ENCODE data around the gene NCOR2. TPM values are rescaled to one million over a fixed set of nuclear protein-coding genes. Genes with fewer than 3 reads are reported as not detected.
A peak's percentile ranks its signal among the peaks of the same experiment; 100 is the strongest.

NCOR2 gene
- total RNA-seq, 2 donors from 2014 or later, result 185 to 207 TPM

DNA sequence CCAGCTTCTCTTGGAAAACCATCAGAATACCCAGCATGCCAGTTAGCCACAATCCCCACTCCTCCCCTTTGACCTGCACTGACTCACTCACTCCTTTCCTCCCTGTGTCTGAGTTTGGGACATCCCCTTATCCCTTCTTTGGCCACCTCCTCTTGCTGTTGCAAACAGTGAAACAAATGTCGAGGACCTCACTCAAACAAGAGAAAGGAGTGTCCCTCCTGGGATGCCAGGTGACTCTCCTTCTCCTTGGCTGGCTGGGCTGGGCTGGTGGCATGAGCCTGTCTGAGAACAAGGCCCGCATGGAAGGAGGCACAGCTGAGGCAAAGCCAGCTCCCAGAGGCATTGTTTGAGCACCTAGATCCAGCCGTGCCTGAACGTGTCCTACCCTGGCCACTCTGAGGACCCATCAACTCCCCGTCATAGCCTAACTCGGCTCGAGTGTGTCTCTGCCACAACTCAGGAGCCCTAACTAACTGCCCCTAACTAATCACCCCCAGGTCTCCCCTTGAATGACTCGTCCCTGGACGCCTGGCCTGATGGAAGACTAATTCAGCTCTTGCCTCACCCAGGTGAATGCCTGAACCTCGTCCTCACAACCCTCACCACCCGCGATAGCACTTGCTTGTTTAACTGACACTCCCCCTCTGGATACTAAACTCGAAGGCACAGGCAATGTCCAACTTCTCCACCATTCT, 43.0 kb downstream of the NCOR2 start:
- peaks cover 5% of the 10 kb centered on the region for H3K36me3 ChIP-seq (ENCODE audit: control insufficient read depth, insufficient read depth, low read length)
- H3K9ac ChIP-seq (ENCODE audit: extremely low read depth, low read length, poor library complexity, severe bottlenecking), result no peak overlapping the region
- peaks cover 8% of the 10 kb centered on the region for H3K36me3 Mint-ChIP-seq (ENCODE audit: low read depth)
- WGBS, 2 experiments (ENCODE audit: insufficient coverage in 1 of 2, insufficient read length in 1 of 2), result 90 to 92% methylated on average over 8 to 13 of the region's 13 CpGs
- peaks cover under 1% of the 10 kb centered on the region for H3K4me1 Mint-ChIP-seq
- peaks cover under 1% of the 10 kb centered on the region for H3K9me3 Mint-ChIP-seq
- H3K9me3 ChIP-seq (ENCODE audit: control insufficient read depth, low read length), result no peaks in the 10 kb centered on the region
- peak overlapping the region; percentile 45 for H3K27ac Mint-ChIP-seq
- H3K27me3 Mint-ChIP-seq (ENCODE audit: insufficient read depth), result no peaks in the 10 kb centered on the region
- no peak overlapping the region for H3K4me3 Mint-ChIP-seq
- TF ChIP-seq, protein P1, sequence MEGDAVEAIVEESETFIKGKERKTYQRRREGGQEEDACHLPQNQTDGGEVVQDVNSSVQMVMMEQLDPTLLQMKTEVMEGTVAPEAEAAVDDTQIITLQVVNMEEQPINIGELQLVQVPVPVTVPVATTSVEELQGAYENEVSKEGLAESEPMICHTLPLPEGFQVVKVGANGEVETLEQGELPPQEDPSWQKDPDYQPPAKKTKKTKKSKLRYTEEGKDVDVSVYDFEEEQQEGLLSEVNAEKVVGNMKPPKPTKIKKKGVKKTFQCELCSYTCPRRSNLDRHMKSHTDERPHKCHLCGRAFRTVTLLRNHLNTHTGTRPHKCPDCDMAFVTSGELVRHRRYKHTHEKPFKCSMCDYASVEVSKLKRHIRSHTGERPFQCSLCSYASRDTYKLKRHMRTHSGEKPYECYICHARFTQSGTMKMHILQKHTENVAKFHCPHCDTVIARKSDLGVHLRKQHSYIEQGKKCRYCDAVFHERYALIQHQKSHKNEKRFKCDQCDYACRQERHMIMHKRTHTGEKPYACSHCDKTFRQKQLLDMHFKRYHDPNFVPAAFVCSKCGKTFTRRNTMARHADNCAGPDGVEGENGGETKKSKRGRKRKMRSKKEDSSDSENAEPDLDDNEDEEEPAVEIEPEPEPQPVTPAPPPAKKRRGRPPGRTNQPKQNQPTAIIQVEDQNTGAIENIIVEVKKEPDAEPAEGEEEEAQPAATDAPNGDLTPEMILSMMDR (conservative IDR thresholded peaks at IDR 0.05), result no peak
- H3K27ac ChIP-seq (ENCODE audit: low read depth, low read length), result no peak overlapping the region
- no peaks in the 10 kb centered on the region for H3K27me3 ChIP-seq (ENCODE audit: control insufficient read depth, insufficient read depth, low read length, poor library complexity, severe bottlenecking)
- H3K4me3 ChIP-seq (ENCODE audit: low read length), result no peak overlapping the region
- no peak for DNase-seq
- H3K4me1 ChIP-seq (ENCODE audit: control insufficient read depth, insufficient read depth, low read length), result no peaks in the 10 kb centered on the region

DNA sequence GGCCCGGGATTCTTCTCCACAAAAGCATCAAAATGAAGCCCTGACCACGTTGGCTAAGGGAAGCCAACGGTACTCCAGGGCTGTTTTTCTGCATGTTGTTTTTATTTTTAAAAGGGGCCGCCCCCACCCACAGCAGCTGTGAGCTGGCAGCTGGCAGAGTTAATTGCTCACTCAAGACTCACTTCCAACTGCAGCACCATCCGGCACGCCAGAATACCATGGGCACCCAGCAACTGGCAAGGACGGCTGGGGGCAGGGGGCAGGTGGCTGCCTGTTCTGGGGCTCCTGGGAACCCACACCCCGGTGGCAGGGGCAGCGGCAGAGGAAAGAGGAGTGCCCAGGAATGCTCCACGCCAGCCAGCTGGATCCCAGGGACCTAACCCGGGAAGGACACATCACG, 44.3 kb downstream of the NCOR2 start:
- Mint-ChIP-seq H3K4me1 (peaks cover 10% of the 10 kb centered on the region), H3K4me3 (no peak overlapping the region), H3K36me3 (ENCODE audit: low read depth) (peaks cover 7% of the 10 kb centered on the region), H3K27me3 (ENCODE audit: insufficient read depth) (no peaks in the 10 kb centered on the region), H3K27ac (no peak overlapping the region), H3K9me3 (no peaks in the 10 kb centered on the region)
- H3K9me3 ChIP-seq (ENCODE audit: control insufficient read depth, low read length), result no peaks in the 10 kb centered on the region
- H3K36me3 ChIP-seq (ENCODE audit: control insufficient read depth, insufficient read depth, low read length), result peaks cover 5% of the 10 kb centered on the region
- no peak overlapping the region for H3K4me3 ChIP-seq (ENCODE audit: low read length)
- WGBS, 2 experiments (ENCODE audit: insufficient coverage in 1 of 2, insufficient read length in 1 of 2), result 89 to 94% methylated on average over 4 to 12 of the region's 12 CpGs
- H3K27me3 ChIP-seq (ENCODE audit: control insufficient read depth, insufficient read depth, low read length, poor library complexity, severe bottlenecking), result no peaks in the 10 kb centered on the region
- DNase-seq, result no peak
- H3K4me1 ChIP-seq (ENCODE audit: control insufficient read depth, insufficient read depth, low read length), result no peaks in the 10 kb centered on the region
- no peak overlapping the region for H3K9ac ChIP-seq (ENCODE audit: extremely low read depth, low read length, poor library complexity, severe bottlenecking)
- TF ChIP-seq, protein P1 (conservative IDR thresholded peaks at IDR 0.05), result no peak
- H3K27ac ChIP-seq (ENCODE audit: low read depth, low read length), result no peak overlapping the region

DNA sequence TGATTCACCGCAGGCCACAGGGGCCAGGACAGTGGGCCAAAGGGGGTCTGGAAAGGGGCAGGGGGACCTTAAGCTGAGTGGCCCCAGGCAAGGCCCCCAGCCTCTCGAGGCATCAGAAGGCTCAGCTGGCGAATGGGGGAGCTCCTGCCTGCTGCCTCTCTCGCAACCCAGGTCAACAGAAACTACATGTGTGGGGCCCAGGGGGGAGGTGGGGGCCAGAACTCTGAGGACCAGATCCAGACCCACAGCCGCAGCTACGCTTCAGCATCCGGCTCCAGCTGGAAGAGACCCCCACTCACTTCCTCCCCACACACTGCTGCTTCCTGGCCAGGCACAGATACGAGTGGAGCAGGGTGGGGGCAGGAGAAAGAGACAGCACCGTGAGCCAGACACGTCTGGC, 46.5 kb downstream of the NCOR2 start:
- Histone ChIP-seq H3K9ac (ENCODE audit: extremely low read depth, low read length, poor library complexity, severe bottlenecking) (no peak overlapping the region), H3K27ac (ENCODE audit: low read depth, low read length) (no peak overlapping the region), H3K9me3 (ENCODE audit: control insufficient read depth, low read length) (no peaks in the 10 kb centered on the region), H3K36me3 (ENCODE audit: control insufficient read depth, insufficient read depth, low read length) (no peaks in the 10 kb centered on the region), H3K27me3 (ENCODE audit: control insufficient read depth, insufficient read depth, low read length, poor library complexity, severe bottlenecking) (no peaks in the 10 kb centered on the region), H3K4me3 (ENCODE audit: low read length) (no peak overlapping the region), H3K4me1 (ENCODE audit: control insufficient read depth, insufficient read depth, low read length) (no peaks in the 10 kb centered on the region)
- Mint-ChIP-seq H3K4me3 (no peak overlapping the region), H3K27me3 (ENCODE audit: insufficient read depth) (no peaks in the 10 kb centered on the region), H3K27ac (peak overlapping the region; percentile 2), H3K4me1 (peaks cover 12% of the 10 kb centered on the region), H3K36me3 (ENCODE audit: low read depth) (no peaks in the 10 kb centered on the region), H3K9me3 (no peaks in the 10 kb centered on the region)
- no peak for DNase-seq
- WGBS, 2 experiments (ENCODE audit: insufficient coverage in 1 of 2, insufficient read length in 1 of 2), result 95 to 100% methylated on average over 2 to 10 of the region's 10 CpGs
- TF ChIP-seq, protein P1 (conservative IDR thresholded peaks at IDR 0.05), result no peak
